ENCODE measurements around the gene DFFA. TPM values are rescaled to one million over a fixed set of nuclear protein-coding genes. Genes with fewer than 3 reads are reported as not detected.
A peak's percentile ranks its signal among the peaks of the same experiment; 100 is the strongest.

The DFFA gene
- total RNA-seq, 1 donor from 2014 or later, result 28.6 TPM

- intact Hi-C loops (cut with micrococcal nuclease), result no loop called here
- H3K9me3 ChIP-seq (replicated peaks), result no peaks in the 10 kb centered on the region
- no peak for TF ChIP-seq CTCF (IDR thresholded peaks at IDR 0.05; ENCODE audit: borderline replicate concordance)
- H3K4me3 ChIP-seq, result no peak within 1 kb of the TSS
- H3K27me3 ChIP-seq (ENCODE audit: low read depth), result no peaks in the 10 kb centered on the region
- DNase-seq, result no peak
- peaks cover 5% of the 10 kb centered on the region for H3K4me1 ChIP-seq
- H3K27ac ChIP-seq (replicated peaks), result peak within 1 kb of the TSS; percentile 37
- H3K36me3 ChIP-seq, result no peaks in the 10 kb centered on the region
These were observed 22.6 kb downstream of the DFFA start, which contains the start of gene CORT for GRCh38 chr1:10449751-10450150. TSS of gene CORT (plus strand) at chr1:10450031. CDS start at chr1:10450224, 193 bp downstream.

GRCh38 chr1:10446790-10447422 lies 25.4 kb downstream of the DFFA start:
- TF ChIP-seq CTCF (IDR thresholded peaks at IDR 0.05; ENCODE audit: borderline replicate concordance), result no peak
- H3K27ac ChIP-seq (replicated peaks), result no peak overlapping the region
- H3K36me3 ChIP-seq, result no peaks in the 10 kb centered on the region
- peaks cover 5% of the 10 kb centered on the region for H3K4me1 ChIP-seq
- no peaks in the 10 kb centered on the region for H3K27me3 ChIP-seq (ENCODE audit: low read depth)
- no peak overlapping the region for H3K4me3 ChIP-seq
- intact Hi-C loops (cut with micrococcal nuclease), result no loop called here
- DNase-seq, result no peak
- H3K9me3 ChIP-seq (replicated peaks), result no peaks in the 10 kb centered on the region

GRCh38 chr1:10444795-10445397 lies 27.4 kb downstream of the DFFA start:
- DNase-seq, result no peak
- no peak overlapping the region for H3K27ac ChIP-seq (replicated peaks)
- H3K27me3 ChIP-seq (ENCODE audit: low read depth), result no peaks in the 10 kb centered on the region
- no peaks in the 10 kb centered on the region for H3K36me3 ChIP-seq
- TF ChIP-seq CTCF (IDR thresholded peaks at IDR 0.05; ENCODE audit: borderline replicate concordance), result no peak
- no peaks in the 10 kb centered on the region for H3K9me3 ChIP-seq (replicated peaks)
- no peak overlapping the region for H3K4me3 ChIP-seq
- H3K4me1 ChIP-seq, result no peaks in the 10 kb centered on the region
- intact Hi-C loops (cut with micrococcal nuclease), result no loop called here

- no peaks in the 10 kb centered on the region for H3K27me3 ChIP-seq (ENCODE audit: low read depth)
- H3K27ac ChIP-seq (replicated peaks), result no peak overlapping the region
- H3K4me1 ChIP-seq, result no peaks in the 10 kb centered on the region
- TF ChIP-seq CTCF (IDR thresholded peaks at IDR 0.05; ENCODE audit: borderline replicate concordance), result no peak
- no peaks in the 10 kb centered on the region for H3K9me3 ChIP-seq (replicated peaks)
- no peak overlapping the region for H3K4me3 ChIP-seq
- no peak for DNase-seq
- intact Hi-C loops (cut with micrococcal nuclease), result no loop called here
- no peaks in the 10 kb centered on the region for H3K36me3 ChIP-seq
These were observed 28.1 kb downstream of the DFFA start for GRCh38 chr1:10444248-10444647.

GRCh38 chr1:10440794-10441193 lies 31.5 kb downstream of the DFFA start:
- Histone ChIP-seq H3K27ac (replicated peaks) (no peak overlapping the region), H3K4me3 (no peak overlapping the region), H3K9me3 (replicated peaks) (no peaks in the 10 kb centered on the region), H3K27me3 (ENCODE audit: low read depth) (no peaks in the 10 kb centered on the region), H3K36me3 (no peaks in the 10 kb centered on the region), H3K4me1 (peaks cover 4% of the 10 kb centered on the region)
- TF ChIP-seq CTCF (IDR thresholded peaks at IDR 0.05; ENCODE audit: borderline replicate concordance), result no peak
- DNase-seq, result no peak
- intact Hi-C loops (cut with micrococcal nuclease), result no loop called here
